Retinal pigment epithelial cell (primary cell): ENCODE measurements around the gene RAB3C.

Experiments
- DNase-seq: peaks from one replicate; pipeline ENCODE4 v3.0.0-alpha.2; 2010; ENCODE audit warnings: low read depth
- H3K4me3 ChIP-seq: 2 replicates; pipeline ENCODE4 v1.5.1; 2011; ENCODE audit warnings: mild to moderate bottlenecking, low read length, control low read depth, moderate library complexity
- TF ChIP-seq, protein P1 (sequence below): conservative IDR thresholded peaks from 2 replicates; pipeline ENCODE4 v1.5.1; 2011; ENCODE audit warnings: low read depth, low read length, control low read depth, inconsistent platforms

The RAB3C gene

DNA sequence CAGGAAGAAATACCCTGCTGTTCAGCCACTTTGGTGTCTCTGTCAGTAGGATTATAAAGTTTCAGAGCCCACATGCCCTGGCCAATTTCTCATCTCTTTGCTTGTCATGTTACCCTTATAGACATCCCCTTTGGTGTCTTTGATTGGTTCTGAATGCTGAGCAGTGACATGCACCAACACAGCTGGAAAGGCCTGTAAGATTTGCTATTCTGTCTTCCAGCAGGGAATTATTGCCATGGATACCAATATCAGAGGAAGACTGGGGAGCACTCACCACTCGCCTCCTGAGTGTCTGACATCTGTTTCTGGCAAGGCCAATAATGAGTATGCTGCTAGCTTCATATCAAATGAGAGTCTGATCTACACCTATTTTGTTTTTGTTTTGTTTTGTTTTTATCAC is 34.4 kb downstream of the RAB3C start:
- TF ChIP-seq, protein P1, sequence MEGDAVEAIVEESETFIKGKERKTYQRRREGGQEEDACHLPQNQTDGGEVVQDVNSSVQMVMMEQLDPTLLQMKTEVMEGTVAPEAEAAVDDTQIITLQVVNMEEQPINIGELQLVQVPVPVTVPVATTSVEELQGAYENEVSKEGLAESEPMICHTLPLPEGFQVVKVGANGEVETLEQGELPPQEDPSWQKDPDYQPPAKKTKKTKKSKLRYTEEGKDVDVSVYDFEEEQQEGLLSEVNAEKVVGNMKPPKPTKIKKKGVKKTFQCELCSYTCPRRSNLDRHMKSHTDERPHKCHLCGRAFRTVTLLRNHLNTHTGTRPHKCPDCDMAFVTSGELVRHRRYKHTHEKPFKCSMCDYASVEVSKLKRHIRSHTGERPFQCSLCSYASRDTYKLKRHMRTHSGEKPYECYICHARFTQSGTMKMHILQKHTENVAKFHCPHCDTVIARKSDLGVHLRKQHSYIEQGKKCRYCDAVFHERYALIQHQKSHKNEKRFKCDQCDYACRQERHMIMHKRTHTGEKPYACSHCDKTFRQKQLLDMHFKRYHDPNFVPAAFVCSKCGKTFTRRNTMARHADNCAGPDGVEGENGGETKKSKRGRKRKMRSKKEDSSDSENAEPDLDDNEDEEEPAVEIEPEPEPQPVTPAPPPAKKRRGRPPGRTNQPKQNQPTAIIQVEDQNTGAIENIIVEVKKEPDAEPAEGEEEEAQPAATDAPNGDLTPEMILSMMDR = no peak
- no peak for DNase-seq
- no peak overlapping the region for H3K4me3 ChIP-seq

DNA sequence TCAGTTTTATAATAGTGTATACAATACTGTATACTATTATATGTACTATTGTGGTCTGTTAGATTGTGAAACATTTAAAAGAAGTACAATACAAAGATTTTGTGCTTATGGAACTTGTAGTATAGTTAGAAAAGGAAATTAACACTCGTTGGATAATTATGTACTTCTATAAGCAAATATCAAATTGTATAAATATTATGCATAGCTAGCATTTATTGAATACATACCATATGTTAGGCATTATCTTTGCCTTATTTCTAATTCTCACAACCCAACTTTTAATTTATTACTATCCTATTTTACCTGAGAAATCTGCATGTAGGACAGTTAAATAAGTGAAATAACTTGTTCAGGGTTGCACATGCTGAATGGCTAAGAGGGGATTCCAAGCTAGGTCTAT is 37.5 kb downstream of the RAB3C start:
- no peak for DNase-seq
- TF ChIP-seq, protein P1 = no peak
- H3K4me3 ChIP-seq = no peak overlapping the region

DNA sequence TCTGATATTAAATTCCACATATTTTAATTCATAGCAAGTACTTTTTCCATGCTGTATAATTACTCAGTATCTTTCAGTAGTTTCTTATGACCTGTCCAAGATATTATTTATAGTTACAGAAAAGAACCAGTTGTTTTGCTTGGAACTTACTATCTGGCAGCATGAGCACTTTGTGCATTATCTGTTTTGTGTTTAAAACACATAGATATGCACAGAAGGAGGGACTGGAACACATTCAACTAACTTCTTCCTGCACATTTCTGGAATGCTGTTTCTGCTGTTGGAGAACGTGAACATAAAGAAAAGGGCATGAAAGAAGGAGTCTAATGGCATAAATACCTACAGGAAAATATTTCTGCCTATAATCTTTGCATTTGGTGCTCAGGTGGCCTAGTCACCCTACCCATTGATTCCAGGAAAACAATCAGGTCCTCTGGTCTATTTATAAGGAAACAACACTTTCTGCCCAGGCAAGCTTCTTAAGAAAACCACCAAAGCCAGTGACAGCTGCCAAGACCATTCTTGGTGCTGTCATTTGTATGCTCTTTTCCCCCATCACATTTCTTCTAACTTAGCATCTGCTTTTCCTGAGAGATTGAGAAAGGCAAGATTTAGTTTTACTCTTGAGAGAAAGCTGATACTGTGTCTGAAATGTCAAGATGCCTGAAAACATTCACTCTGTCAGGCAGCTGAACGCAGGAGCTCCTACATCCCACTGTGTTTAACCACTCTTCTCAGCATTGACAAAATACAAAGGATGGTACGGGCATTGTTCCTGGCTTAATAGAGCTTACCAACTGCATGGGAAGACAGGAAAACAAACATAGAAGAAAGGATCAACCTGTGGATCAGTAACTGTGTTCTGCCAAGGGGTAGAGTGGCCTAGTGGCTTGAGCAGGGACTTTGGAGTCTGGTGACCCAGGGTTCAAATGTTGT is 40.3 kb downstream of the RAB3C start:
- TF ChIP-seq, protein P1 = no peak
- no peak for DNase-seq
- H3K4me3 ChIP-seq = no peak overlapping the region

DNA sequence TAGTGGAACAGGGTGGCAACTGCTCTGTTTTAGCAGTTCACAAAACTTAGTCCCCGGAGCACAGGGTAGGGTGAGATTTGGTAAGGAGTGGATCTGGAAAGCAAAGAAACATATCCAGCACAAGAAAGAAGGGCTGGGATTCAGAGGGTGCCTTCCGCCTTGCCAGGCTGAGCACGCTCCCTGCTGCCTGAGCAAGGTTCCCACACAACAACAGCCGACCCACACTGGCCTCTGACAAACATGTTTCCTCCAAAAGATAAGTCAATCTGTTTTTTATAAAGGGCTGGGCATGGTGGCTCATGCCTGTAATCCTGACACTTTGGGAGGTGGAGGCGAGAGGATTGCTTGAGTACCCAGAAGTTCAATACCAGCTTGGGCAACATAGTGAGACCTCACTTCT is 45.8 kb downstream of the RAB3C start:
- H3K4me3 ChIP-seq = no peak overlapping the region
- TF ChIP-seq, protein P1 = no peak
- no peak for DNase-seq

DNA sequence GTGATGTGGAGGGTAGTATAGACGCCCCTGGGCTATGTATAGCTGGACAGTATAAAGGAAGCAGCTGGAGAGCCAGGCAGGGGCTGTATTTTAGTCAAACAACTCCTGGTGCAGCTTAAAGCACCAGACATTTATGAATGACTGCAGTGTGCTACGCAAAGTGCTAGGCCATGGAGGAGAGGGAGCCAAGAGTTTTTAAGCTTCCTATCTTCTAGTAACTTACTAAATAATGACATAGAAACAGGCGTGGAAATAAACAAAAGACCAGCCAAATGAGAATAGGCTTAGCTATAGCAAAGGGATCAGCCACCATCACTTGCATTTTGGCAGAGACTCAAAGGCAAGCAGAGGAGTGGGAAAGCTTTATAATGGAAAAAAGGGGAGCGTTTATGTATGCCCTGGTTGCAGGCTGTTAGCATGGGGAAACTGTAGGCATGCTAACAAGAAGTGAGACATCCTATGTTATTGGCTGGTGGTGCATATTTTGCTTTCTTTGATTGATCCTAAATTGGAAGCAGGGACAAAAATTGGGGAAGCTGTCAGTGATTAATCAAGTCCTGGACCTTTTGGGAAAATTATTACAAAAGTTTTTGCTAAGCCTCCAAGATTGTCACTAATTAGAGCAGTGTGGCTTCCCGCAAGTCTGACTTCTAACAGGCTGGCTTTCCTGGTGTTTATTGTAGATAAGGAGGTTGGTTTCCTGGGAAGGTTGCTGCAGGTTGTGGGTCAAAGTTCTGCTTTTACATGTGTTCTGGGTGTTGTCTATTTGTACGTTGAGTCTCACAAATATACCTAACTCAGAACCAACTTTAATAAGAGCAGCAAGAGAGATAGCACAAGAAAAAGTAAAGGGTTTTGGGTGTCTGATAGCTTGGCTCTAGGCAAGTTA is 46.6 kb downstream of the RAB3C start:
- TF ChIP-seq, protein P1 = no peak
- no peak for DNase-seq
- H3K4me3 ChIP-seq = no peak overlapping the region

DNA sequence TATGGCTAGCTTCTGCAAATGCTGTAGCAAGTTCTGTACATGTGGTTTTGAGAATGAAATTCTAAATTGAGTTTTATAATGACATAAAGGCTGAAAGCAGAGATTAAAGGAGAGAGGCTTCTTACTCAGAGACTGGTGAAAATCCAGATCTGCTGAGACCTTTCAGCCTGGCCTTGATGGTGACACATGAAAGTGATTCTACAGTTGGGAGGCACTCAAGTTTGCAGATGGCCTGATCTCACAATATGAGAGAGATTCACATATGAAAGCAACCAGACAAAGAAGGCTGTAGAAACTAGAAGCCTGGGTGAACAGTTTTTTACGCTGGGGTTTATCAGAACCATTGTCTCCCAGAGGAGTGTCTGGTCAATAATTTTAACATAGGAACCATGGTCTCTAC is 49.0 kb downstream of the RAB3C start:
- DNase-seq = no peak
- TF ChIP-seq, protein P1 = no peak
- no peak overlapping the region for H3K4me3 ChIP-seq

DNA sequence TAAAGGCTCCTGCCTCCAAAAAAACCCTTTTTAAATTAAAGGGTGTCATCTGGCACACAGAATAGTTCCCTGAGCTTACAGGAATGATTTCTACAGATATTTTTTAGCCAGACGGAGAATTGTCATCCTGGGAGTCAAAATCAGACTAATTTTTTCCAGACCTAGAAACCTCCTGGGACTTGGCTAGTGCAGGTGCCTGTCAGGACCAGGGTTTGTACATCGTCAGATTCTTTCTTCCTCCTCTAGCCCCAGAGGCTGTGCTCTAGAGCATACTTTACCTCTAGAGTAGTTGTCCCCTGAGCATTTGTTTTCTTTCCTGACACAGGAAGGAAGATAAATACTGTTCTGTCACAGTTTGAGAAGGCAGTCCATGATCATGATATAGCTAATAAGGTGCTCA is 52.5 kb downstream of the RAB3C start:
- no peak for DNase-seq
- TF ChIP-seq, protein P1 = no peak
- H3K4me3 ChIP-seq = no peak overlapping the region
